SU-DHL-6 (cell line): ENCODE data around the gene PIP5K1B.

Experiments used
- H2AFZ ChIP-seq: fragments of 200-600 bp; sonication (generic); 2 replicates; pipeline ENCODE4 v1.6.1; 2014; ENCODE audit warnings: low read depth, mild to moderate bottlenecking, moderate library complexity, mixed read lengths, antibody characterized with exemption, low read length; ENCODE audit not compliant: severe bottlenecking
- H3F3A ChIP-seq: fragments of 200-600 bp; shearing (Covaris generic); 2 replicates; pipeline ENCODE4 v1.6.0; 2016; ENCODE audit warnings: antibody characterized with exemption, mild to moderate bottlenecking; ENCODE audit not compliant: insufficient read depth
- H3K27ac ChIP-seq: fragments of 200-600 bp; sonication (generic); 2 replicates; pipeline ENCODE4 v1.5.1; 2016; ENCODE audit warnings: low read depth, mild to moderate bottlenecking, low read length, moderate library complexity, mixed read lengths
- H3K27me3 ChIP-seq: fragments of 200-600 bp; sonication (generic), shearing (Covaris generic); 2 replicates; pipeline ENCODE4 v1.6.0; 2014; ENCODE audit warnings: mild to moderate bottlenecking, low read length
- H3K36me3 ChIP-seq: fragments of 200-600 bp; sonication (generic); 2 replicates; pipeline ENCODE4 v1.6.1; 2014; ENCODE audit warnings: mild to moderate bottlenecking, low read length, mixed read lengths
- H3K4me2 ChIP-seq: fragments of 300-600, 200-600 bp; shearing (Covaris generic), sonication (generic); 2 replicates; pipeline ENCODE4 v1.6.0; 2014; ENCODE audit warnings: low read length, low read depth, mild to moderate bottlenecking; ENCODE audit not compliant: poor library complexity, severe bottlenecking
- H3K4me3 ChIP-seq: fragments of 200-600 bp; sonication (generic); 2 replicates; pipeline ENCODE4 v1.5.1; 2014; ENCODE audit warnings: antibody characterized with exemption, low read length, mild to moderate bottlenecking, mixed read lengths; ENCODE audit not compliant: insufficient read depth, poor library complexity, severe bottlenecking
- H3K79me2 ChIP-seq: fragments of 200-600 bp; sonication (generic); 2 replicates; pipeline ENCODE4 v1.6.1; 2014; ENCODE audit warnings: mild to moderate bottlenecking, low read length, moderate library complexity; ENCODE audit not compliant: insufficient read depth
- H3K9ac ChIP-seq: fragments of 200-600 bp; sonication (generic); 2 replicates; pipeline ENCODE4 v1.7.0; 2014; ENCODE audit warnings: mild to moderate bottlenecking, low read length
- H3K9me2 ChIP-seq: fragments of 200-600 bp; sonication (generic); replicated peaks from 2 replicates; pipeline ENCODE4 v1.6.1; 2014; ENCODE audit warnings: low read length; ENCODE audit not compliant: insufficient read depth
- H3K9me3 ChIP-seq: fragments of 200-600 bp; sonication (generic); 2 replicates; pipeline ENCODE4 v1.6.1; 2014; ENCODE audit warnings: low read length, mixed read lengths; ENCODE audit not compliant: insufficient read depth
- H4K20me1 ChIP-seq: fragments of 200-600 bp; sonication (generic); 2 replicates; pipeline ENCODE4 v1.6.1; 2014; ENCODE audit warnings: low read depth, mild to moderate bottlenecking, antibody characterized with exemption, low read length, moderate library complexity, mixed read lengths
- EZH2phosphoT487 ChIP-seq: fragments of 200-600 bp; sonication (generic), shearing (Covaris generic); conservative IDR thresholded peaks from 2 replicates; pipeline ENCODE4 v1.6.1; 2018; ENCODE audit warnings: mild to moderate bottlenecking, antibody characterized with exemption, low read length, moderate library complexity, mixed read lengths
- TF ChIP-seq, protein P1 (sequence below): fragments of 200-600 bp; sonication (generic); IDR thresholded peaks from one replicate; pipeline ENCODE4 v1.5.1; 2017; ENCODE audit warnings: antibody characterized with exemption, mild to moderate bottlenecking, low read length, moderate library complexity; ENCODE audit not compliant: insufficient read depth, poor library complexity, severe bottlenecking

The PIP5K1B gene

GRCh38 chr9:68941780-68942459, 236.9 kb downstream of the PIP5K1B start:
- H3F3A ChIP-seq: no peaks in the 10 kb centered on the region
- no peaks in the 10 kb centered on the region for H3K9me3 ChIP-seq
- H3K9me2 ChIP-seq: no peaks in the 10 kb centered on the region
- no peaks in the 10 kb centered on the region for H4K20me1 ChIP-seq
- H3K79me2 ChIP-seq: no peaks in the 10 kb centered on the region
- H3K9ac ChIP-seq: no peak overlapping the region
- TF ChIP-seq, protein P1, sequence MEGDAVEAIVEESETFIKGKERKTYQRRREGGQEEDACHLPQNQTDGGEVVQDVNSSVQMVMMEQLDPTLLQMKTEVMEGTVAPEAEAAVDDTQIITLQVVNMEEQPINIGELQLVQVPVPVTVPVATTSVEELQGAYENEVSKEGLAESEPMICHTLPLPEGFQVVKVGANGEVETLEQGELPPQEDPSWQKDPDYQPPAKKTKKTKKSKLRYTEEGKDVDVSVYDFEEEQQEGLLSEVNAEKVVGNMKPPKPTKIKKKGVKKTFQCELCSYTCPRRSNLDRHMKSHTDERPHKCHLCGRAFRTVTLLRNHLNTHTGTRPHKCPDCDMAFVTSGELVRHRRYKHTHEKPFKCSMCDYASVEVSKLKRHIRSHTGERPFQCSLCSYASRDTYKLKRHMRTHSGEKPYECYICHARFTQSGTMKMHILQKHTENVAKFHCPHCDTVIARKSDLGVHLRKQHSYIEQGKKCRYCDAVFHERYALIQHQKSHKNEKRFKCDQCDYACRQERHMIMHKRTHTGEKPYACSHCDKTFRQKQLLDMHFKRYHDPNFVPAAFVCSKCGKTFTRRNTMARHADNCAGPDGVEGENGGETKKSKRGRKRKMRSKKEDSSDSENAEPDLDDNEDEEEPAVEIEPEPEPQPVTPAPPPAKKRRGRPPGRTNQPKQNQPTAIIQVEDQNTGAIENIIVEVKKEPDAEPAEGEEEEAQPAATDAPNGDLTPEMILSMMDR: no peak
- no peak for TF ChIP-seq EZH2phosphoT487
- no peaks in the 10 kb centered on the region for H3K27me3 ChIP-seq
- H3K36me3 ChIP-seq: no peaks in the 10 kb centered on the region
- no peak overlapping the region for H3K4me3 ChIP-seq
- H2AFZ ChIP-seq: no peak overlapping the region
- H3K4me2 ChIP-seq: peak overlapping the region; percentile 38
- peak overlapping the region; percentile 48; the same call in 1 of the 2 replicates for H3K27ac ChIP-seq

GRCh38 chr9:68942790-68943189, 237.8 kb downstream of the PIP5K1B start:
- Histone ChIP-seq H3K9me3 (no peaks in the 10 kb centered on the region), H3K4me2 (peak overlapping the region; percentile 38), H2AFZ (no peak overlapping the region), H3F3A (no peaks in the 10 kb centered on the region), H4K20me1 (no peaks in the 10 kb centered on the region), H3K27me3 (no peaks in the 10 kb centered on the region), H3K9ac (no peak overlapping the region), H3K4me3 (no peak overlapping the region), H3K27ac (no peak overlapping the region; the same call in 1 of the 2 replicates), H3K79me2 (no peaks in the 10 kb centered on the region), H3K36me3 (no peaks in the 10 kb centered on the region), H3K9me2 (no peaks in the 10 kb centered on the region)
- TF ChIP-seq, protein P1: no peak
- TF ChIP-seq EZH2phosphoT487: no peak

- H3K27me3 ChIP-seq: no peaks in the 10 kb centered on the region
- H3K36me3 ChIP-seq: no peaks in the 10 kb centered on the region
- H3K4me3 ChIP-seq: no peak overlapping the region
- H2AFZ ChIP-seq: no peak overlapping the region
- H4K20me1 ChIP-seq: no peaks in the 10 kb centered on the region
- H3F3A ChIP-seq: no peaks in the 10 kb centered on the region
- H3K27ac ChIP-seq: no peak overlapping the region
- H3K4me2 ChIP-seq: no peak overlapping the region
- H3K9me3 ChIP-seq: no peaks in the 10 kb centered on the region
- H3K79me2 ChIP-seq: no peaks in the 10 kb centered on the region
- H3K9me2 ChIP-seq: no peaks in the 10 kb centered on the region
- no peak overlapping the region for H3K9ac ChIP-seq
- TF ChIP-seq EZH2phosphoT487: no peak
- TF ChIP-seq, protein P1: no peak
These were observed 242.0 kb downstream of the PIP5K1B start for GRCh38 chr9:68947015-68947414.
